ENCODE results near the gene NUMB. TPM values are rescaled to one million over a fixed set of nuclear protein-coding genes. Genes with fewer than 3 reads are reported as not detected.

NUMB gene
- total and polyA plus RNA-seq, 2 of the 13 experiments (the other 11 are each of a cell fraction or from before 2014, with no cell fraction given): 20.3 to 71.1 TPM

GRCh38 chr14:73269729-73270531 is 188.4 kb downstream of the NUMB start:
- DNase-seq (ENCODE audit: low spot score) (no peak), ATAC-seq (peak; percentile 51), FAIRE-seq (no peak)
- Histone ChIP-seq H3K79me2 (ENCODE audit: insufficient read depth, low read length) (no peaks in the 10 kb centered on the region), H4K20me1 (ENCODE audit: insufficient read depth, low read length) (no peaks in the 10 kb centered on the region), H3K9ac (ENCODE audit: insufficient read depth, low read depth, low read length) (peak overlapping the region; percentile 24; the same call in 1 of the 2 replicates), H3K4me1 (ENCODE audit: insufficient read depth, low read length) (peaks cover 16% of the 10 kb centered on the region), H3K4me2 (ENCODE audit: low read depth, low read length) (peak overlapping the region; percentile 81), H3K27me3 (ENCODE audit: control insufficient read depth in 1 of 2, insufficient read depth in 2 of 2, low read length in 2 of 2) (peaks cover 0 to 3% of the 10 kb centered on the region in 2 experiments; a peak in 1 of 5 replicates), H3K36me3 (replicated peaks in 1 of 2; ENCODE audit: control insufficient read depth in 1 of 2, insufficient read depth in 2 of 2, low read length in 2 of 2) (peaks cover 4 to 5% of the 10 kb centered on the region in 2 experiments; a peak in 1 of 5 replicates), H3K27ac (ENCODE audit: extremely low read length, insufficient read depth, low read length) (no peak overlapping the region), H3K4me3 (replicated peaks in 1 of 3; ENCODE audit: insufficient read depth in 1 of 3, low read depth in 2 of 3, low read length in 3 of 3) (peak overlapping the region; percentile 27 to 60 (median 30)), H3K9me3 (ENCODE audit: low read length) (no peaks in the 10 kb centered on the region), H2AFZ (ENCODE audit: low read length) (no peak overlapping the region)
- ChIA-PET POLR2A (no interaction called here), CTCF (ENCODE audit: low intra/inter-chr PET ratio, low total read pairs) (no interaction called here)
- 22% methylated on average over 21 of the region's 48 CpGs for WGBS (ENCODE audit: low lambda C conversion rate)
- in situ Hi-C loops (cut with HindIII; ENCODE audit: extremely low pct_ligation_motif_present, low pct_unique_long_range_greater_than_20kb): loop anchor here (5.0 kb wide), 1 partner anchor 38 kb away; no protein-coding TSS in a partner anchor
- BruUV-seq (replicated peaks): no TSS peak
- intact Hi-C loops (cut with micrococcal nuclease; ENCODE audit: unreplicated experiment): no loop called here
- TF ChIP-seq SNAI1 (CRISPR knock-in tag; IDR thresholded peaks at IDR 0.05; ENCODE audit: borderline replicate concordance) (no peak), ZNF782 (CRISPR knock-in tag; IDR thresholded peaks at IDR 0.05; ENCODE audit: borderline replicate concordance) (0 out of 2 replicates have a peak, but pooled peaks have one; percentile 33), NFYB (CRISPR knock-in tag; IDR thresholded peaks at IDR 0.05) (no peak), UBTF (CRISPR knock-in tag; IDR thresholded peaks at IDR 0.05) (0 out of 2 replicates have a peak, but pooled peaks have one; percentile 24), POLR2A (IDR thresholded peaks at IDR 0.05; ENCODE audit: insufficient read depth in 1 of 2, low read depth in 2 of 2, low read length in 2 of 2) (no peak), MTF1 (CRISPR knock-in tag; IDR thresholded peaks at IDR 0.05) (no peak), ZMYM3 (CRISPR knock-in tag; IDR thresholded peaks at IDR 0.05) (no peak), MTA1 (CRISPR knock-in tag; IDR thresholded peaks at IDR 0.05; ENCODE audit: borderline replicate concordance) (peak; percentile 61; the same call in 1 of the 2 replicates), PHB2 (IDR thresholded peaks at IDR 0.05; ENCODE audit: partially characterized antibody) (no peak), ZEB1 (IDR thresholded peaks at IDR 0.05; ENCODE audit: insufficient replicate concordance, low read depth) (no peak), ZNF501 (CRISPR knock-in tag; IDR thresholded peaks at IDR 0.05) (peak; percentile 25; the same call in 1 of the 2 replicates), ZNF318 (CRISPR knock-in tag; IDR thresholded peaks at IDR 0.05) (no peak)
